Large intestine (tissue), 3 donors: ENCODE results near the gene ITPKA. TPM values are rescaled to one million over a fixed set of nuclear protein-coding genes. Genes with fewer than 3 reads are reported as not detected.

ENCODE experiments used
- DNase-seq, 2 donors: peaks; one replicate each; pipeline versions ENCODE4 v3.0.0 to v3.0.0-alpha.2; 2013
- H3K27ac ChIP-seq: one replicate; pipeline ENCODE4 v1.5.1; 2013; ENCODE audit warnings: low read length
- H3K27me3 ChIP-seq: 2 replicates; pipeline ENCODE4 v1.6.1; 2013; ENCODE audit warnings: low read length; ENCODE audit not compliant: control insufficient read depth, insufficient read depth
- H3K36me3 ChIP-seq: 2 replicates; pipeline ENCODE4 v1.6.1; 2013; ENCODE audit warnings: low read length; ENCODE audit not compliant: control insufficient read depth, insufficient read depth
- H3K4me1 ChIP-seq: one replicate; pipeline ENCODE4 v1.6.1; 2013; ENCODE audit warnings: low read length; ENCODE audit not compliant: control insufficient read depth, insufficient read depth
- H3K4me3 ChIP-seq: one replicate; pipeline ENCODE4 v1.5.1; 2013; ENCODE audit warnings: low read length
- H3K9me3 ChIP-seq: one replicate; pipeline ENCODE4 v1.6.1; 2013; ENCODE audit warnings: mild to moderate bottlenecking, low read depth, low read length, moderate library complexity; ENCODE audit not compliant: control insufficient read depth
- WGBS: methylation state at CpG from one replicate; pipeline ENCODE4 v1.1.5; 2013; ENCODE audit warnings: low lambda C conversion rate; ENCODE audit not compliant: insufficient coverage; 5-methylcytosine and 5-hydroxymethylcytosine counted together
- polyA plus RNA-seq: library from polyadenylated mRNA; unstranded; fragments of 120-200 nt; gene quantifications from one replicate; pipeline ENCODE4 v1.2.1, GENCODE V29; 2013

Gene ITPKA
- polyA plus RNA-seq, 1 donor: 40.7 TPM

DNA sequence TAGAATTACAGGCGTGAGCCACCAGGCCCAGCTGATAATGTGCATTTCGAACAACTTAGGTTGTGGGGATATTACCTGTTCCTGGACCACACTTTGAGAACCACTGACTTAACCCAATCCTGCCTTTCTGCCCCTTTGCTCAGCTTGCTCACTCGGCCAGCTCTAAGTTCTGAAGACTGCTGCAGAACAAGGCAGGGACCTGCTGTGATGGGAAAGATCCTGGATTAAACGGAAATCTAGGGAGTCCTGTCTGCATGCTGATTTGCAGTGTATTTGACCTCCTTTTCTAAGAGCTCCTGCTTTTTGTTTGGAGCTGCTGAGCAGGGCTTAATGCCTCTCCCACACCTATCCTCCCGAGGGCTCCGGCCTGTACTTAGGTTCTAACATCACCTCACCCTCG lies 17.1 kb downstream of the ITPKA start:
- Histone ChIP-seq H3K4me3 (no peak overlapping the region), H3K27me3 (peaks cover 36% of the 10 kb centered on the region), H3K27ac (no peak overlapping the region), H3K4me1 (peaks cover 24% of the 10 kb centered on the region), H3K36me3 (no peaks in the 10 kb centered on the region), H3K9me3 (no peaks in the 10 kb centered on the region)
- WGBS: no CpG with 5 or more reads among the region's 7 CpGs
- DNase-seq: no peak

DNA sequence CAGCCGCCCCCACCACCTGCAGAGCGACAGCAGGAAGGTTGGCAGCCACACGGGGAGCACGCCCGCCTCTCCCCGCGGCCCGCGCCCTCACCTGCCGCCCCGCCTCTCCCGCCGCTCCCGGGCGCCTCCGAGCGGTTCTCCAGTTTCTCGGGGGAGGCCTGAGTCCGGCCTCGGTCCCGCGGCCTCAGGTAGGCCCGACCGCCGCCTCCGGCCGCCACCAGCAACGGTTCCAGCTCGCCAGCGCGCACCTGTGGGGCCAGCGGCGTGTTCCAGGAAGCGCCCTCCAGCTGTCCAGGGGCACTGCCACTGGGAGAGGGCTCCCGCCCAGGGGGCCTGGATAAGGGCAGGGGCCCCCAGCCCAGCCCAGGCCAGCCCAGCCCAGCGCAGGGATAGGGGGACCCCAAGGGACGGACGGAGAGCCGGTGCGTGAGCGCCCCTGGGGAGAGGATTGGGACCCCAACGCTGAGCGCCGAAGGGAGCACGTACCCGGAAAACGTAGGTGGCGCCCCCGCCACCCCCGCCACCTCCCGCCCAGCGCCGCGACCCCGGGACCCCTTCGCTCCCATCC lies 17.7 kb downstream of the ITPKA start:
- Histone ChIP-seq H3K36me3 (no peaks in the 10 kb centered on the region), H3K4me3 (peak overlapping the region; percentile 34), H3K4me1 (peaks cover 24% of the 10 kb centered on the region), H3K9me3 (no peaks in the 10 kb centered on the region), H3K27ac (no peak overlapping the region), H3K27me3 (peaks cover 36% of the 10 kb centered on the region)
- no CpG with 5 or more reads among the region's 56 CpGs for WGBS
- peak in 1 of 2 donors; percentile 66 for DNase-seq

DNA sequence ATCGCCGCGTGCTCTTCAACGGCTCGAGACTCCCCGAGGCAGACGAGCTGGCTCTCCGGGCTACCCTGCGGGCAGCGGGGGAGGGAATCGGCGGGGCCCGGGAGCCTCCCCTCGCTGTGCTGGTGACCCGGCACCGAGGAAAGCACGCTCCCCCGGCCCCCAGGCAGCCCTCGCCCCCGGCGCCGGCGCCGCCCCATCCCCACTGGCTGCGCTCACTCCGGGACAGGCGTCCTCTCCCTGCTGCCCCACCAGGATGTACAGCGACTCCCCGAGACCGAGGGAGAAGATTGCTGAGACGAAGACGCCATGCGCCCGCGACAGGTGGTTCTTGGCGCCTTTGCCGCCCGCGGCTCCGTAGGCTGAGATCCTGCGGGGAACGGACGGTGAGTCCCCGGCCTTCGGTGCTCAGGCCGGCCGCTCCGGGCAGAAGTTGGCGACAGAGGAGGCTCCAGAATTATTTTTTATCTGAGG lies 18.3 kb downstream of the ITPKA start:
- Histone ChIP-seq H3K4me3 (peak overlapping the region; percentile 34), H3K27ac (no peak overlapping the region)
- WGBS: no CpG with 5 or more reads among the region's 49 CpGs

DNA sequence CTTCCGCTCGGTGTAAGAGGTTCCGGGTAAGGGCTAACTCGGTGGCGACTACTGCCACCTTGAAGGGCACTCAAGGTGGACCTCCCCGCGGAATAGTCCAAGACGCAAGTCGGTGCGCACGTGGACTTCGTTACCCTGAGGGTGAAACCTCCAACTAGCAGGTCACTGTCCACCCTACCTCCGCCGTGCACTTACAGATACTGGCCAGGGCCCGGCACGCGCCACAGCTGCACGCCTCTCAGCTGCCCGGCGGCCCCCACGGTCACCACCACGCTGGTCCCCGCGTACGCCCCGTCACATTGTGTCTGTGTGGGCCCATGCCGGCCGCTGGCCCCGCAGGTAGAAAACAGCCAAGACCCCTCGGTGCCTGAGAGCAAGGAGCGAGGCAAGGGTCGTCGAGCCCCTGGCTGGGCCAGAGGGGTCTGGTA lies 18.9 kb downstream of the ITPKA start:
- Histone ChIP-seq H3K4me3 (peak overlapping the region; percentile 34), H3K27ac (no peak overlapping the region), H3K36me3 (peaks cover 6% of the 10 kb centered on the region), H3K4me1 (peaks cover 24% of the 10 kb centered on the region), H3K9me3 (no peaks in the 10 kb centered on the region), H3K27me3 (peaks cover 36% of the 10 kb centered on the region)
- DNase-seq: peak in 1 of 2 donors; percentile 45
- no CpG with 5 or more reads among the region's 33 CpGs for WGBS

More for the DNA sequence above, 18.3 kb downstream of the ITPKA start:
- DNase-seq: peak in 1 of 2 donors; percentile 48
- Histone ChIP-seq H3K9me3 (no peaks in the 10 kb centered on the region), H3K4me1 (peaks cover 24% of the 10 kb centered on the region), H3K27me3 (peaks cover 36% of the 10 kb centered on the region), H3K36me3 (peaks cover under 1% of the 10 kb centered on the region)

DNA sequence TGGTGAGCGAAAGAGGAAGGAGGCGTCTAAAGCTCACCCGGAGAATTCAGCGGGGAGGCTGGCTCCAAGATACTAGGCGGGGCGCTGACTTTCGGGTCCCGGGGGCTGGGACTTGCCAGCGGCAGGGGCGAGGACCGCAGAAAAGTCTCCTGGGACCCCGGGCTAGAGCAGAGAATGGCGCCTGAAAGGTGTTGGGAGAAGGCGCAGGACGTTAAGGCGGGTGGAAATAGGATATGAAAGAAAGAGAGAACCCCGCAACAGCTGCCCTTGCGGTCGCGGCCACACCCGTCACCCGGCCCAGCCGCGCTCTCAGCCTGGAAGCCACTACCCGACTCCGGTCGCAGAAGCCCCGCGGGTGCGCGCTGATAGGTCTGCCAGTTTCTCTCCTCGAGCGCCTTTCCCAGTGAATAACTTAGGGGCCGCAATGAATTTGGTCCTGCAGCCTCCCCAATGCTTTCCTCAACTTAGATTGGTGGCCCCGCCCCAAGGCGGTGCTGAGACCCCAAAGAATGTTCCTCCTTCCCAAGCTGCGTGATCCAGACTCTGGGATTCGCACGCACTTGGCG lies 19.3 kb downstream of the ITPKA start:
- Histone ChIP-seq H3K9me3 (no peaks in the 10 kb centered on the region), H3K4me3 (peak overlapping the region; percentile 34), H3K4me1 (peaks cover 24% of the 10 kb centered on the region), H3K36me3 (peaks cover 10% of the 10 kb centered on the region), H3K27ac (no peak overlapping the region), H3K27me3 (peaks cover 36% of the 10 kb centered on the region)
- DNase-seq: peak in 1 of 2 donors; percentile 48
- WGBS: 0% methylated on average over 3 of the region's 40 CpGs

DNA sequence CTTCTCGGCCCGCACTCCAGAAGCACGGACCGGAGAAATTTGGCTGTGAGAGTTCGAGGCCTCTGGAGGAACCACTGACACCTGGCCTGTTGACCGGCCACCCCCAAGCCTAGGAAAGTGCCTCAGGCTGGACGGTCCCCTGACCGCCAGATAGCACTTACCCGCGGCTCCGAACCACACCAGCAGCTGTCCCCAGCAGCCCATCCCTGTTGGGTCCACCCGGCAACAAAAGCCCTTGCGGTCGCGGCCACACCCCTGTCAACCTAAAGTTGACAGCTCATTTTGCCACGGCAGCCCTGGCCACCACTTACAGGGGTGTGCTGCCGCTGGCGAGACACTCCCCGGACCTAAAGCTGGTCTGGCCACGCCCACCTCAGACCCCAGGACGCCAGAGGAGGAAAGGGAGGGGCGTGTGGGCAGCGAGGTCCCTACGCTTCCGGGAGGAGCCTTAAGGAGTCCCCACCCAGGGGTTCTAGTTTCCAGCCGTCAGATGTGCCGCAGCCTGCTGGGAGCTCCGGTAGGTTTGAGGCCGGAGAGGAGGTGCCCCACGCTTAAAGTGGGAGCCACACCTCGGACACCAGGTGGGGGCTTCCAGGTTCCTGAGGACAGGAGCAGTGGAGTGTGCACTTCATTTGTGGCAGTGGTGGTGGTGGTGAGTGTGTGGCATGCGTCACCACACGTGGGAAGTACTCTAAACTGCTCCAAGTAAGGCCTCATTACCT lies 20.0 kb downstream of the ITPKA start, which contains the start of gene LTK:
Gene LTK, minus strand, starts transcription at position 322 of the 722 bp plus-strand sequence. Its CDS starts 118 bp downstream, at position 204.
- H3K27ac ChIP-seq: no peak within 1 kb of the TSS

DNA sequence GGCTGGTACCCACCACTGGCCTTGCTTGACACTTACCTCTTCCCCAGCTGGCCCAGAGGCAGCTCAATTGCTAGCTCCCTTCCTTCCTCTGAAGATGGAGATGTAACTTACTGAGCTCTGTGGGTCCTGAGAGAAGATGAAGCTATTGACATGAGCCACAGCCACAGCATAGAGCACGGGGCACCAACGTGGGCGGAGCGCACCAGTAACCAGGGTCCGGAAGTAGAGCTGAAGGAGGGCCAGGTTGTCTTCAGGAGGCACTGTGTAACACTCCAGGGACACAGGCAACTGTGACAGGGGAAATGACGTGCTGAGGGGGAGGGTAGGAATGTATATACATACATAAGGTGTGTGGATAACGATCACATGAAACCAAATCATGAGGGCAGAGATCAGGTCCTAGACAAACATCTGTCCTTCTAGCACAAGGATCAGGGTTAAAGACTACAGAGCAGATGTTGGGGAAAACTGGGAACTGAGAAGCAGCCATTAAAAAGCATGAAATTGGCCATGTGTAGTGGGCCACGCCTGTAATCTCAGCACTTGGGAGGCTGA lies 24.3 kb downstream of the ITPKA start:
- no peak overlapping the region for H3K27ac ChIP-seq
- H3K36me3 ChIP-seq: peaks cover 34% of the 10 kb centered on the region
- H3K4me3 ChIP-seq: no peak overlapping the region
- peaks cover 11% of the 10 kb centered on the region for H3K27me3 ChIP-seq
- no peak for DNase-seq
- no peaks in the 10 kb centered on the region for H3K9me3 ChIP-seq
- 50% methylated on average over 1 of the region's 8 CpGs for WGBS
- H3K4me1 ChIP-seq: peaks cover 11% of the 10 kb centered on the region

More for the DNA sequence above, 20.0 kb downstream of the ITPKA start, which contains the start of gene LTK:
- H3K4me3 ChIP-seq: peak within 1 kb of the TSS; percentile 34
- H3K4me1 ChIP-seq: peaks cover 24% of the 10 kb centered on the region
- peak in 1 of 2 donors; percentile 60 for DNase-seq
- peaks cover 10% of the 10 kb centered on the region for H3K36me3 ChIP-seq
- no CpG with 5 or more reads among the region's 33 CpGs for WGBS
- H3K9me3 ChIP-seq: no peaks in the 10 kb centered on the region
- H3K27me3 ChIP-seq: peaks cover 34% of the 10 kb centered on the region

DNA sequence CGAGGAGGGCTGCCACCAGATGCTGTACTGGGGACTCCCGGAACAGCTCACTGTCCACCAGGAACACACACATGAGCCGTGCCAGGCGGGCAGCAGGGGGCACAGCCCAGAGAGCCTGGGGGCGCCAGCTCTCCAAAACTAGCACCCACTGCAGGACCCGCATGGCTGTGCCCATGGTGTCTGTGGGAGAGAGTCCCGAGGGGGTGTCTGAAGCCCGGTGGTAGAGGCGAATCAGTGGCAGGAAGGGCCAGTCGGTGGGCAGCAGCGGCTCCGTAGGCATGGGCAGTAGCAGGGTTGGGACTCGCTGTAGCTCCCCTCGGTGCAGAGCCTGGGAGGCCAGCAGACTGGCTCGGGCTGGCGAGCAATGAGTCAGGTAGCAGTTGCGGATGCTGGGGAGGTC lies 27.0 kb downstream of the ITPKA start:
- DNase-seq: no peak
- H3K9me3 ChIP-seq: no peaks in the 10 kb centered on the region
- peaks cover 48% of the 10 kb centered on the region for H3K36me3 ChIP-seq
- H3K4me1 ChIP-seq: no peaks in the 10 kb centered on the region
- no CpG with 5 or more reads among the region's 17 CpGs for WGBS
- H3K27me3 ChIP-seq: no peaks in the 10 kb centered on the region
- H3K4me3 ChIP-seq: no peak overlapping the region
- no peak overlapping the region for H3K27ac ChIP-seq

DNA sequence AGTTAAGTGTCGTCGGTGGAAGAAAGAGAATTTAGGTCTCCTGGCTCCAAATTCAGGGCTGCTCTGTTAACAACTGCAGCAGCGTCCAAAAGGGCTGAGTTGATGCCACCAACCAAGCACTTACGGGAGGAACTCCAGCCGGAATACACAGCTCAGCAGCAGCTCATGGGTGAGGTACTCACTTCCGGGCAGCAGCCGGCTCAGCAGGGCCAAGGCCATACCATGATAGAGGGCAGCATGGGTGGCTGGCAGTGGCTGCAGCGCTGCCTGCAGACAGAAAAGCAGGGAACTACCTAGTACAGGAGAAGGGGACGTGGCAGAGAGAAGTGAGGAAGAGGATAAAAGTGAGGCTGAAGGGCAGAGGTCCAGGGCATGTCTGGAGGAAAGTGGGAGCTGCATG lies 27.9 kb downstream of the ITPKA start:
- Histone ChIP-seq H3K4me3 (no peak overlapping the region), H3K9me3 (no peaks in the 10 kb centered on the region), H3K36me3 (peaks cover 55% of the 10 kb centered on the region), H3K4me1 (no peaks in the 10 kb centered on the region), H3K27ac (no peak overlapping the region), H3K27me3 (no peaks in the 10 kb centered on the region)
- no peak for DNase-seq
- WGBS: no CpG with 5 or more reads among the region's 9 CpGs

DNA sequence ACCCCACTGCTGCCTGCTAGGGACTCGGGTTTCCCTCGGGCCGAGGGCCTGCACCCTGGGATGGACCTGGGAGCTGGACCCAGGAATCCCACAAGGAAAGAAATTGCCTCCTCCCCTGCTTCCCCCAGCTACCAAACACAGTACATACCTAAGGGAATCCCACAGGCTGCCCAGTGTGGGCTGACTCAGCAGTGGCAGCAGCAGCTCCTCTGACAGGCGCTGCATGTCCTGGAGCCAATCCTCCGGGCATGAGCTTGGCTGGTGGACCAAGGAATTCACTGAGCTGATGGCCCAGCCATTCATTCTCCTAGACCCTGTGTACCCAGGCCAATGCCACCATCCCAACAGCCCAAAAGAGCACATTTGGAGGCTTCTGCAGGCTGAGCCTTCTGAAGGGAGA lies 29.4 kb downstream of the ITPKA start:
- no peaks in the 10 kb centered on the region for H3K27me3 ChIP-seq
- no peak for DNase-seq
- no CpG with 5 or more reads among the region's 5 CpGs for WGBS
- H3K4me1 ChIP-seq: no peaks in the 10 kb centered on the region
- no peaks in the 10 kb centered on the region for H3K9me3 ChIP-seq
- no peak overlapping the region for H3K4me3 ChIP-seq
- H3K36me3 ChIP-seq: peaks cover 60% of the 10 kb centered on the region
- H3K27ac ChIP-seq: no peak overlapping the region
